ENCODE results near the gene TRMT1. TPM values are rescaled to one million over a fixed set of nuclear protein-coding genes. Genes with fewer than 3 reads are reported as not detected.

TRMT1 gene
- total and polyA plus RNA-seq, 2 donors (not counting 1 experiment from before 2014, with no cell fraction given), result 91.8 to 281 TPM

- peak; percentile 42 for ATAC-seq (ENCODE audit: low read depth)
- Histone ChIP-seq H3K36me3 (replicated peaks in 1 of 2; ENCODE audit: control extremely low read depth in 1 of 2, control insufficient read depth in 1 of 2, extremely low read depth in 1 of 2, insufficient read depth in 2 of 2, low read length in 1 of 2) (no peaks in the 10 kb centered on the region), H3K4me3 (ENCODE audit: control extremely low read depth in 1 of 5, extremely low read depth in 1 of 5, insufficient read depth in 1 of 5, low read depth in 2 of 5, low read length in 4 of 5) (peak overlapping the region; percentile 24 to 71 (median 61)), H3K9ac (ENCODE audit: low read length) (peak overlapping the region; percentile 73), H3K27me3 (replicated peaks in 1 of 4; ENCODE audit: control extremely low read depth in 1 of 4, control insufficient read depth in 3 of 4, insufficient read depth in 4 of 4, low read length in 3 of 4) (no peaks in the 10 kb centered on the region), H2AFZ (ENCODE audit: insufficient read depth, low read depth, low read length, poor library complexity, severe bottlenecking) (peak overlapping the region; percentile 84), H3K27ac (ENCODE audit: low read length in 2 of 2) (peak overlapping the region; percentile 85 to 94), H3K79me2 (ENCODE audit: control insufficient read depth, insufficient read depth, low read length) (peaks cover 19% of the 10 kb centered on the region), H4K20me1 (ENCODE audit: control insufficient read depth, insufficient read depth, low read length, poor library complexity, severe bottlenecking) (no peaks in the 10 kb centered on the region), H3K4me2 (replicated peaks; ENCODE audit: low read depth, low read length, poor library complexity, severe bottlenecking) (peak overlapping the region; percentile 94), H3K4me1 (ENCODE audit: control insufficient read depth in 2 of 2, insufficient read depth in 2 of 2, low read length in 2 of 2) (peaks cover 84 to 96% of the 10 kb centered on the region in 2 donors), H3K9me3 (ENCODE audit: control extremely low read depth in 1 of 3, control insufficient read depth in 2 of 3, insufficient read depth in 1 of 3, low read length in 2 of 3) (no peaks in the 10 kb centered on the region)
- POLR2A ChIA-PET, result interaction anchor here (0.6 to 7.1 kb wide), 8 partner anchors 8 to 677 kb away, joined by 3 to 64 read pairs (median 6); no protein-coding TSS in a partner anchor
- intact Hi-C loops (cut with micrococcal nuclease), result loop anchor here (5.0 kb wide), 1 partner anchor 1219 kb away; the partner anchor contains the start of gene ADGRE5
- DNase-seq, result peak; percentile 85
- TF ChIP-seq, protein P1, sequence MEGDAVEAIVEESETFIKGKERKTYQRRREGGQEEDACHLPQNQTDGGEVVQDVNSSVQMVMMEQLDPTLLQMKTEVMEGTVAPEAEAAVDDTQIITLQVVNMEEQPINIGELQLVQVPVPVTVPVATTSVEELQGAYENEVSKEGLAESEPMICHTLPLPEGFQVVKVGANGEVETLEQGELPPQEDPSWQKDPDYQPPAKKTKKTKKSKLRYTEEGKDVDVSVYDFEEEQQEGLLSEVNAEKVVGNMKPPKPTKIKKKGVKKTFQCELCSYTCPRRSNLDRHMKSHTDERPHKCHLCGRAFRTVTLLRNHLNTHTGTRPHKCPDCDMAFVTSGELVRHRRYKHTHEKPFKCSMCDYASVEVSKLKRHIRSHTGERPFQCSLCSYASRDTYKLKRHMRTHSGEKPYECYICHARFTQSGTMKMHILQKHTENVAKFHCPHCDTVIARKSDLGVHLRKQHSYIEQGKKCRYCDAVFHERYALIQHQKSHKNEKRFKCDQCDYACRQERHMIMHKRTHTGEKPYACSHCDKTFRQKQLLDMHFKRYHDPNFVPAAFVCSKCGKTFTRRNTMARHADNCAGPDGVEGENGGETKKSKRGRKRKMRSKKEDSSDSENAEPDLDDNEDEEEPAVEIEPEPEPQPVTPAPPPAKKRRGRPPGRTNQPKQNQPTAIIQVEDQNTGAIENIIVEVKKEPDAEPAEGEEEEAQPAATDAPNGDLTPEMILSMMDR (IDR thresholded peaks at IDR 0.05), result no peak
- TF ChIP-seq EZH2 (IDR thresholded peaks at IDR 0.05; ENCODE audit: borderline replicate concordance, insufficient read depth, low read depth, low read length, poor library complexity, severe bottlenecking), result no peak
- CTCF ChIA-PET, result interaction anchor here (0.9 to 12.6 kb wide), 12 partner anchors 8 to 198 kb away, joined by 3 to 154 read pairs (median 5); no protein-coding TSS in a partner anchor
- Mint-ChIP-seq H3K27ac (peak overlapping the region; percentile 97), H3K4me1 (peaks cover 62% of the 10 kb centered on the region), H3K27me3 (no peaks in the 10 kb centered on the region), H3K9me3 (ENCODE audit: insufficient read depth) (no peaks in the 10 kb centered on the region), H3K4me3 (peak overlapping the region; percentile 92)
- WGBS (ENCODE audit: insufficient coverage), result 2% methylated on average over 53 of the region's 58 CpGs
These were observed 46.4 kb upstream of the TRMT1 start for GRCh38 chr19:13162724-13163608.

All from B cell (primary cell).